Stimulated activated CD8-positive, alpha-beta memory T cell treated with anti-CD3 and anti-CD28 coated beads, Interleukin-7, amount 100 ng/mL, for 24 hours (primary cell): ENCODE results near the gene B2M.
A peak's percentile ranks its signal among the peaks of the same experiment; 100 is the strongest.
"Not testable (repeated sequence)": the region's sequence is repeated elsewhere in the genome, so short reads cannot be mapped to it uniquely, and the experiment has no call there.

Experiments
- DNase-seq: peaks from one replicate; pipeline ENCODE4 v3.0.0-alpha.2; 2020; ENCODE audit warnings: low read depth

The B2M gene

DNA sequence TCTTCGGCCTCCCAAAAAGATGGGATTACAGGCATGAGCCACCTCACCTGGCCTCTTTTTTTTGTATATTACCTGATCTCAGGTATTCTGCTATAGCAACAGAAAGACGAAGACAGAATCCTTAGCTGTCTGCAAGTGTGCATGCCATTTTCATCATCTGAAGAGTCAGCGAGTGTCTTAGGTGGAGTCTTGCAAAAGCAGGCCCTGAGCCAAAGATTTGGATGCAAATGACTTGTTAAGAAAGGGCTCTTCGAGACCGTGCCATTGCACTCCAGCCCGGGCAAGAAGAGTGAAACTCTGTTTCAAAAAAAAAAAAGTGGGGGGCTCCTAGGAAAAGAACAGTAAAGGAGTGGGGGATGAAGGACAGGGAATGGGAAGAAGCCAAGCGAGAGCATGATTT is 14.8 kb downstream of the B2M start:
- no peak for DNase-seq

DNA sequence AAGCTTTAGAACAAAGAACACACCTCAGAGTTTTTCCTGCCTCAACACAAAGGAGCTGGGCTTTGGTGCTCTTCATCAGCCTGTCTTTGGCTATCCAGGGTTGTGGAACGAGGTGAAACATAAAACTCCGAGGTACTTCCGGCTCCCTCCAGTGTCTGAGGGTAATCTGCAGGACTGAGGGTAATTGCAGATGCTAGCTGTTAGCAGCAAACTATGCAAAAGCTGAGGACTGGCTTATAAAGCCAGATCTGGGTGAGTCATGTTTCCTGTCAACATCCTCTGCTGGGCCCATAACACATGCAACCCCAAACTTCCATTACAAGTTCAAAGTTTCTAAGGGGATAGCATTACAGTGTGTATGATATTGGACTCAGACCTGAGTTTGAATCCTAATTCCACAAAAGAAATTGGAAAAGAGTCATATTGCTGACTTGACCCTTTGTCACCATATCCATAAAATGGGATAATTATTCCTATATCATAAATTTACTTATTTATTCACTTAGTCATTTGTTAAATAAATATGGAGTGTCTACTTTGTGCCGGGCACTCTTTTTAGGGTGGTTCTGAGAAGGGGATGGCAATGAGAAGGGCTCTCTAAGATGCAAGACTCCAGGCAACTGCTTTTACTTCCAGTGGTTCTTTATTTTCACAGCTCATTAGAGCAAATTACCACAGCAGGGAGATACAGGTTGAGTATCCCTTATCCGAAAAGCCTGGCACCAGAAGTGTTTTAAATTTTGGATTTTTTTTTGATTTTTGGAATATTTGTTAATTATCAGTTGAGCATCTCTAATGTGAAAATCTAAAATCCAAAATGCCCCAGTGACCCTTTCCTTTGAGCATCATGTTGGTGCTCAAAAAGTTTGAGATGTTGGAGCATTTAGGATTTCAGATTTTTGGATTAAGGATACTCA is 15.5 kb downstream of the B2M start:
- no peak for DNase-seq

DNA sequence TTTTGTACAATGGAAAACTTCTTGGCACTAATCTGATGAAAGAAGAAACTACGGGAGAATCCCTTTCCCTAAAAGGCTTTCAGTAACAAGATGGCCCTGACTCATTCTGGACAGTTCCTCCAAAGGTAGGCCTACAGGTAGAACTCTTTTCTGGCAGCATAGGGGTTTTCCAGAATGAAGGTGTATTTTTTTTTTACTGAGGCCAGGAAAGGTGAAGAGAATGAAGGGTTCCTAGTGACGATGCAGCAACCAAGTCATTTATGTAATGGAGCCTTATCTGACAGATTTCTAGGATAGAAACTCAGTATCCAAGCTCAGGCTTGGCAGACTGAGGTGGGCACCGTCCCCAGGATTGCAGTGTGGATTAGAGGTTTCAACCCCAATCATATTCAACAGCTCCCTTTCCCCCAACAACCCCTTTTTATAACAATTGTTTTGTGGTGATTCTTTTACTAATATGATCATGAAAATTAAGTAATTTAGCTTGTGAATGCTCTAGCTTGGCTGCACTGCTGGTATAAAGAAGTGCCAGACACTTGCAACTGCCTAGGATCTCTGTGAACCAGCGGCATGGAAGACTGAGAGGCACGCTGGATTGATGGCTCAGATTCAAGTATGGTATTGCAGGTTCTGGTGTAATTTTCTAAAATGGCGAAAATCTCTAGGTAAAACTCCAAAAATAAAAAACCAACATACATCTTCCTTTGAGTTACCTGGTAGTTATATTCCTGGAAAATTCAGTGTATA is 16.3 kb downstream of the B2M start:
- no peak for DNase-seq

DNA sequence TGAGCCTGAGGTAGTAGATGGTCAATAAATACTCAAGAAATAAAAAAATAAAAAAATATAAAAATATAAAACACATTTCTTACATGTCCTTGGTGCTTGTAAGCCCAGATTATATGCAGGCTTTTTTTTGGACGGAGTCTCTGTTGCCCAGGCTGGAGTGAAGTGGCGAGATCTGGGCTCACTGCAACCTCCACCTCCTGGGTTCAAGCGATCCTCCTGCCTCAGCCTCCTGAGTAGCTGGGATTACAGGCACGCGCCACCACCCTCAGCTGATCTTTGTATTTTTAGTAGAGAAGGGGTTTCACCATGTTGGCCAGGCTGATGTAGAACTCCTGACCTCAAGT is 16.9 kb downstream of the B2M start:
- not testable (repeated sequence) for DNase-seq

DNA sequence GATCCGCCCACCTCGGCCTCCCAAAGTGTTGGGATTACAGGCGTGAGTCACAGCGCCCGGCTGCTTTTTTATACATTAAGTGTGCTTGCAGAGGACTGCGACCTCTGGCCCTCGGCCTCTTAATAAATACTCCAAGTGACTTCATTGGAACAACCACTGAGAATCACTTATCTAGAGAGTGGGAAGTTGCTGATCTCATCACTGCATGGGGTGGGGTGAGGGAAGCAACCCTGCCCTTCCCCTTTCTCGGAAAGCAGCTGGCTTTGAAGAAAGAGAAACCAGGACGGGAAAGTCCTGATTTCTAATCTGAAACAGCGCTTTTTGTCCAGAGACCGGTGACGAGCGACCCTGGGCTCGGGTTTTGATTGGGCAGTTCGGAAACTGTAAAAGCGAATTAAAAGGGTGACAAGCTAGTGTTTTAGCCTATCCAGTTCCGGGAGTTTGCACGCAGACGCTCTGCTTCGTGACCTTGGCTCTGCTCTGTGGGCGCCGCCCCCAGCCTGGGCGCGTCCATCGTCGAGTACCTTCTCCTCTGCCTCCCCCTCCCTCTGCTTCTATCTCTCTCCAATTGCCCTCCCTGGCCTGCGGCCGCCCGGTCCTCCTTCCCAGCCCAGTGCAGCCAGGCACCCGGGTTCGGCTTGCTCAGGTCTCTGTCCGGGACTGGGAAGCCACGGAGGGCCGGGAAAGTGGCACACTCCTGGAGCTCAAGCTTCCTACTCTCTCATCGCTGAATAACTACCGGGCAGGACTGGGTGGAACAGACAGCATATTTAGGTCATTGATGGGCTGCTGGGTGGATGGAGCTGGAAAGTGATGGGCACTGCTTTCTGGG is 17.5 kb downstream of the B2M start:
- peak; percentile 84 for DNase-seq

DNA sequence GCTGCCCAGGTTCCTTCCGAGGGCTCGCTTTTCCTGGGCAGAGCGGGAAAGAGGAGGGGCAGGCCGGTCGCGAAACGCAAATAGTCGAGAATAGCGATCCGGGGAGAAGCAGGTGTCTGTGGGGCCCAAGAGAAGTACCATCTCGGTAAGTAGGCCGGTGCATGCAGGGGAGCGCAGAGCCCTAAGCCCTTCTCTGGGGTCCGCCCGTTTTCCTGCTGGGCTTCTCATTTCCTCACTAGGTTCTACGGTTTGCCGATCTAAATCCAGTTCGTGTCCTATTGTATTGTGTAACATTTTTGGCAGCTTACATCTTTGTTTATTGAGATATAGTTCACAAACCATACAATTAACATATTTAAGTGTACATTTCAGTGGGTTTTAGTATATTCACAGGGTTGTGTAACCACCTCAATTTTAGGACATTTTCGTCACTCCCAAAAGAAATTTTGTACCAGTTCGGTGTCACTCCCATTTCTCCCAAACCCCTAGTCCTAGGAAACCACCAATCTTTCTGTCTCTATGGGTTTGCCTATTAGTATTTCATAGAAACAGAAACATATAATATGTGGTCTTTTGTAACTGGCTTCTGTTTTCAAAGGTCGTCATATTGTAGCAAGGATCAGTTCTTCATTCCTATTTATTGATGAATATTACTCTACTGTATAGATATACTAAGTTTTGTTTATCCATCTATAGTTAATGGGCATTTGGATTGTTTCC is 18.3 kb downstream of the B2M start:
- no peak for DNase-seq

DNA sequence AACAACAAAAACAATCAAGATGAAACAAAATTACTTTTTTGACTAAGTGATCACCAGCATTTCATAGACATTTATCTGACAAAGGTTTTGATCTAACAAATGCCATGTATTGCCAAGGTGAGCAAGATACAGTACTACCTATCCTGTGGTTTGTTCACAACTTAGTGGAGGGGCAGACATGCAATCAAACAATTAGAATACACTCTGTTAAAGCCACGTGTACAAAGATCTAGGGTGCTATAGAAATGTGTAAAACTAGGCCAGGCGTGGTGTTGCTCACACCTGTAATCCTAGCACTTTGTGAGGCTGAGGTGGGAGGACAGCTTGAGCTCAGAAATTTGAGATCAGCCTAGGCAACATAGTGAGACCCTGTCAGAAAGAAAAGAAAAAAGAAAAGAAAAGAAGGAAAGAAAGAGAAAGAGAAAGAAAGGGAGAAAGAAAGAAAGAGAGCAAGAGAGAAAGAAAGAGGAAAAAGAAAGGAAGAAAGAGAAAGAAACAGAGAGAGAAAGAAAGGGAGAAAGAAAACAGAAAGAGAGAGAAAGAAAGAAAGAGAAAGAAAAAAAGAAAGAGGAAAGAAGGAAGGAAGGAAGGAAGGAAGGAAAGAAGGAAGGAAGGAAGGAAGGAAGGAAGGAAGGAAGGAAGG is 23.6 kb downstream of the B2M start:
- no peak for DNase-seq

DNA sequence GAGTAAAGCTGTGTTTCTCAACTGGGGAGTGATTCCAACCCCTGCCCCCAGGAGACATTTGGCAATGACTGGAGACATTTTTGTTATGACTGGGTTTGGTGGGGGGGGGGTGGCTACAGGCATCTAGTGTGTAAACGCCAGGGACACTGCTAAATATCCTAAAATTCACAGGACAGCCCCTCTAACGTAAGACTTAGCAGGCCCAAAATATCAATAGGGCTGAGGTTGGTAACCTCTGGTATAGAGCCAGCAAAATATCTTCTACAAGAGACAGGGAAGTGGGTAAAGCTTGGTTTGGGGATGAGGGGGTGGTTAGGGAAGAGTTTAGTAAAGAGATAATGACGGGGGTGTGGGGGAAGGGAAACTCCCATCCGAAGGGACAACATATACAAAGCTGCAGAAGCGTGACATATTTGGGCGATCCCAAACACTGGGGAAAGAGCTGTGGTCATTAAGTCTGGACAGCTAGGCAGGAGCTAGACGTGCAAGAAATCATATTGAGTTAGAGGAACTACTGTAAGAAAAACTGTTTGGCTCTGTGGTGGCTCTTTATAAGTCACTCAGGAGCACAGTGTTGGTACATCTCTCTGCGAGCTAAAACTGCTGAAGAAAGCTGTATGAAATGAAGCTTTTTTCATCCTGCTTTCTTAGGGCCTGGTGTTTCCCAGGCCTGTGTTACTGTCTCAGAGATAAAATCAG is 24.3 kb downstream of the B2M start:
- no peak for DNase-seq

DNA sequence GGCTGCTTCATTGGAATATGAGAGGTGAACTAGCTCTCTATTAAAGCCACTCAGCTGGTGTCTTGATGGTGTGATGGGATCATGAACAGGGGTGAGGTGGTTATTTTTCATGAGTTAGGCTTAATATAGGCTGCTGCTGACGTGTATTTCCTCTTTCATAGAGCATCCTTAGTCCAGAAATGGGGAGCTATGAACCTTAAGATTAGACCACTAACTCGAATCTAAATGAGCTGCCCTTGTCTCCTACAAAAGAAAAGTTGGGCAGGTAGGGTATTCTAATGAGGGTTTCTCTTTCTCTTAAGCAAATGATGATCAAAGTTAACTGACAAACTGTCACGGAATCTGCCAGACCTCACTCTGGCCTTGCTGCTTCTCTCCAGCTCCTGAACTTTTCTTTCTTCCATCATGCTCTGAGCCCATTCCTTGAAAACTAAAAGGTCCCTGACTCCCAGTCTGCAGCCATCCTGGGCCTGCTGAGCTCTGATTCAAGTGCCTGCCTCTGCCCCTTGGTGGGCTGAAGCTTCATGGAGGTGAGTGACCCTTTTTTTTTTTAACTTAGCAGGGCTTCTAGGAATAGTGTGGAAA is 25.0 kb downstream of the B2M start, which contains the start of gene TRIM69:
Gene TRIM69, plus strand, starts transcription at position 348 of the 585 bp plus-strand sequence. Its CDS starts 177 bp downstream, at position 525.
- DNase-seq, result no peak

DNA sequence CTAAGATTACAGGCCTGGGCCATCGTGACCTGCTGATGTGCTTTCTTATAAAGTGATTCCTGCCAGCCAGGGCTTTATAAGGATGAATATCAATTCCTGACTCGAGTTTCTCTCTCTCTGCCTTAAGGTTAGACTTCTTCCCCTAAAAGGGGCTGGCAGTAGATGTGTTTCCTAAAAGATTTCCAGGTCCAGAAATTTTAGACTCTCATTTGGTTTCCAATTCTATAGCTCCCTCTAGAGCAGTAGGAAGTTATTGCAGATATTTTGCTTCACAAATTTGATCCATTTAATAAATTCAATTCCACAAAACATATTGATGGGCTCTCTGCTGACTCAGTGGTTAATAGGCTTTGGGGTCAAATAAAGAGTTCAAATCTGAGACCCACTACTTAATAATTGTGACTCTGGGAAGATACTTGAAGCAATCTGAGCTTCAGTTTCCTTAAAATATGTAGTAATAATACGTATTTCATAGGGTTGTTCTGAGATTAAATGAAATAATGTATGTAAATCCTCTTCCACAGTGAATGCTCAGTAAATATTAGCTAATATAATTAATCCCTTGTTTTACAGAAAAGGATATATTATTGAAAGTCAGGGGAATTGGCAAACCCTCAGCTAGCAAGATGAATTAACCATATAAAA is 27.1 kb downstream of the B2M start:
- DNase-seq, result no peak

DNA sequence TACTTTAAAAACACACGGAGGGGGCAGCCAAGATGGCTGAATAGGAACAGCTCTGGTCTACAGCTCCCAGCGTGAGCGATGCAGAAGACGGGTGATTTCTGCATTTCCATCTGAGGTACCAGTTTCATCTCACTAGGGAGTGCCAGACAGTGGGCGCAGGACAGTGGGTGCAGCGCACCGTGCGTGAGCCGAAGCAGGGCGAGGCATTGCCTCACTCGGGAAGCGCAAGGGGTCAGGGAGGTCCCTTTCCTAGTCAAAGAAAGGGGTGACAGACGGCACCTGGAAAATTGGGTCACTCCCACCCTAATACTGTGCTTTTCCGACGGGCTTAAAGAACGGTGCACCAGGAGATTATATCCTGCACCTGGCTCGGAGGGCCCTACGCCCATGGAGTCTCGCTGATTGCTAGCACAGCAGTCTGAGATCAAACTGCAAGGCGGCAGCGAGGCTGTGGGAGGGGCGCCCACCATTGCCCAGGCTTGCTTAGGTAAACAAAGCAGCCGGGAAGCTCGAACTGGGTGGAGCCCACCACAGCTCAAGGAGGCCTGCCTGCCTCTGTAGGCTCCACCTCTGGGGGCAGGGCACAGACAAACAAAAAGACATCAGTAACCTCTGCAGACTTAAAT is 28.0 kb downstream of the B2M start:
- not testable (repeated sequence) for DNase-seq

DNA sequence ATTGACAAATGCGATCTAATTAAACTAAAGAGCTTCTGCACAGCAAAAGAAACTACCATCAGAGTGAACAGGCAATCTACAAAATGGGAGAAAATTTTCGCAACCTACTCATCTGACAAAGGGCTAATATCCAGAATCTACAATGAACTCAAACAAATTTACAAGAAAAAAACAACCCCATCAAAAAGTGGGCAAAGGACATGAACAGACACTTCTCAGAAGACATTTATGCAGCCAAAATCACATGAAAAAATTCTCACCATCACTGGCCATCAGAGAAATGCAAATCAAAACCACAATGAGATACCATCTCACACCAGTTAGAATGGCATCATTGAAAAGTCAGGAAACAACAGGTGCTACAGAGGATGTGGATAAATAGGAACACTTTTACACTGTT is 32.1 kb downstream of the B2M start:
- DNase-seq, result not testable (repeated sequence)

DNA sequence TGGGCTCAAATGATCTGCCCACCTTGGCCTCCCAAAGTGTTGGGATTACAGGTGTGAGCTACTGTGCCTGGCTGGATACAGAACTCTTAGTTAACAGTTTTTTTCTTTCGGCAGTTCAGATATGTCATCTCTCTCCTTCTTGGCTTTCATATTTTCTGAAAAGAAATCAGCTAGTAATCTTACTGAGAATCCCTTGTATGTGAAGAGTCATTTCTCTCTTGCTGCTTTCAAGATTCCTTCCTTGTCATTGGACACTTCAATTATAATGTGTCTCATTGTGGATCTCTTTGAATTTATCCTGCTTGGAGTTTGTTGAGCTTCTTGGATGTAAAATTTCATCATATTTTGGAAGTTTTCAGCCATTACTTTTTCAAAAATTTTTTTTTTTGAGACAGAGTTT is 42.0 kb downstream of the B2M start:
- DNase-seq, result no peak

DNA sequence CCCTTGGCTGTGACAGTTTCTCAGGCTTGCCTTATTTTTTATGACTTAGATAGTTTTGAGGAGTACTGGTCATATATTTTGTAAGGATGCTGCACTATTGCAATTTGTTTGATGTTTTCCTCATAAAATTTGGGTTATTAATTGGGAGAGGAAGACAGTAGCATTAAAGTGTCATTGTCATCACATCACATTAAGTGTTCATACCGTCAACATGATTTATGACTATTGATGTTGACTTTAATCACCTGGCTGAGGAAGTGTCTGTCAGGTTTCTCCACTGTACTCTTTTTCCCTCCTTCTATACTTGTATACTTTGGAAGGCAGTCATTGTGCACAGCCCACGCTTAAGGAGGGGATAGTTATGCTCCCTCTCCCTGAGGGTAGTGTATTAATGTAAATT is 51.9 kb downstream of the B2M start:
- DNase-seq, result no peak

DNA sequence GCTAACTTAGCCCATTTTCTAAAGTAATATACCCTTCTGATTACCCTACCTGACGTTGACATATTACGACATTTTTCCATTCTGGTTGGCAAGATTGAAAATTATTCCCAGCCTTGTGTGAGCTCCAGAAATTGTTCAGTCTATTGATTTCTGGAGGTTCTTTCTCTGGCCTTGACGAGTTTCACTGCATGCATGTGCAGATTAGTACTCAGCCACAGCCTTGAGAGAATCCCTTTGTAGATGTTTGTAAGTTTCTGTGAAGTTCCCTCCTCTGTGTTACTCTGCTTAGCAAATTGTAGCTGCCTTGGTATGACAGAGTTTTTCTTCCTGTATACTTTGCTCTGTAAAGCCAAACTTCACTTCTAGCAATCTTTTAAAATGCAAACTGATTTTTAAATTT is 52.5 kb downstream of the B2M start:
- DNase-seq, result no peak

DNA sequence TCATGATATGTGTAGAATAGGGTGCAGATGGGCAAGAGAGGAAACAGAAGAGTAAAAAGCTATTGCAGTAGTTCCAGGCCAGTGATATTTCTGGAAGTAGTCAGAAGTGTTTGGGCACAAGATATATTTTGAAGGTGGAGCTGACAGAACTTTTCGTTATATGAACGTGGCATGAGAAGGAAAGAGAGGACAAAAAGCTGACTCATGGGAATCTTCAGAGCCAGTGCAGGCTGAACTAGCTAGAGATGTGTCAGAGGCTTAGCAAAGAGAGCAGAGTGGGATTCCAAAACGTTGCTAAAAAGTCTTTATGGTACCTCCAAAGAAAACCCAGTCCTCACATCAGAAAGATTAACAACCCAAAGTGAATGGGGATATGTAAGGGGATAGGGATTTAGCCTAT is 53.7 kb downstream of the B2M start:
- no peak for DNase-seq
